ENCODE data around the gene HOXC11. TPM values are rescaled to one million over a fixed set of nuclear protein-coding genes. Genes with fewer than 3 reads are reported as not detected.

HOXC11 gene
- total and polyA plus RNA-seq, 10 of the 15 experiments (the other 5 are each of a cell fraction or from before 2014, with no cell fraction given), result not detected

GRCh38 chr12:53982648-53983567, 10.0 kb downstream of the HOXC11 start:
- no peak for FAIRE-seq
- peaks cover 32 to 49% of the 10 kb centered on the region in 2 experiments for H3K27me3 ChIP-seq (replicated peaks in 1 of 2; ENCODE audit: control insufficient read depth in 2 of 2, insufficient read depth in 2 of 2, low read length in 1 of 2)

More at GRCh38 chr12:53982648-53983567, 10.0 kb downstream of the HOXC11 start:
- Histone ChIP-seq H3K27ac (ENCODE audit: control insufficient read depth, insufficient read depth) (no peak overlapping the region), H3K4me2 (ENCODE audit: control insufficient read depth, insufficient read depth) (no peak overlapping the region), H3K4me3 (no peak overlapping the region), H4K20me1 (ENCODE audit: control insufficient read depth, insufficient read depth) (no peaks in the 10 kb centered on the region), H3K36me3 (ENCODE audit: control insufficient read depth in 2 of 2, insufficient read depth in 2 of 2, low read length in 1 of 2) (no peaks in the 10 kb centered on the region), H3K9me3 (replicated peaks; ENCODE audit: control insufficient read depth, insufficient read depth, low read length) (no peaks in the 10 kb centered on the region), H2AFZ (ENCODE audit: control insufficient read depth, low read depth, low read length) (no peak overlapping the region), H3K4me1 (ENCODE audit: control insufficient read depth, insufficient read depth, low read length) (peaks cover 23% of the 10 kb centered on the region), H3K79me2 (ENCODE audit: control insufficient read depth, insufficient read depth, low read length) (no peaks in the 10 kb centered on the region), H3K9ac (ENCODE audit: control insufficient read depth, insufficient read depth, low read length) (no peak overlapping the region)
- ATAC-seq, result no peak
- no peak for DNase-seq (ENCODE audit: low read depth, low spot score)
- ChIA-PET RAD21 (ENCODE audit: unreplicated experiment) (no interaction called here), SMC1A (ENCODE audit: uncharacterized antibody, unreplicated experiment) (no interaction called here), CTCF (no interaction called here), POLR2A (no interaction called here)
- 21% methylated on average over 26 of the region's 26 CpGs for WGBS (ENCODE audit: insufficient coverage, insufficient replicate concordance, low lambda C conversion rate, missing lambda C conversion rate)
- TF ChIP-seq CBX5 (IDR thresholded peaks at IDR 0.05; ENCODE audit: low read depth) (no peak), POU2F2 (IDR thresholded peaks at IDR 0.05; ENCODE audit: borderline replicate concordance, low read depth, low read length) (no peak), ETV6 (conservative IDR thresholded peaks at IDR 0.05 in 1 of 2, IDR thresholded peaks at IDR 0.05 in 1 of 2; ENCODE audit: borderline replicate concordance in 1 of 2, low read depth in 1 of 2) (no peak), CTCF (IDR thresholded peaks at IDR 0.05 in 2 of 3, conservative IDR thresholded peaks at IDR 0.05 in 1 of 3; ENCODE audit: control insufficient read depth in 2 of 3, extremely low read depth in 1 of 3, insufficient read depth in 1 of 3, low read depth in 3 of 3, low read length in 3 of 3) (no peak), MEF2B (IDR thresholded peaks at IDR 0.05; ENCODE audit: partially characterized antibody, poor library complexity, severe bottlenecking) (no peak), CEBPB (IDR thresholded peaks at IDR 0.05; ENCODE audit: borderline replicate concordance in 1 of 2, low read depth in 2 of 2, low read length in 2 of 2) (no peak)
- in situ Hi-C loops (cut with MboI) (no loop called here), intact Hi-C loops (cut with micrococcal nuclease; ENCODE audit: unreplicated experiment) (loop anchor here (10.0 kb wide), 2 partner anchors 188 to 278 kb away; no protein-coding TSS in a partner anchor)
- BruUV-seq (replicated peaks), result no TSS peak

All from GM12878 (cell line).